ENCODE data around the gene DUSP16. TPM values are rescaled to one million over a fixed set of nuclear protein-coding genes. Genes with fewer than 3 reads are reported as not detected.

The DUSP16 gene
- total RNA-seq, 4 donors from 2014 or later, result 20.5 to 46.0 (median 35.5) TPM

DNA sequence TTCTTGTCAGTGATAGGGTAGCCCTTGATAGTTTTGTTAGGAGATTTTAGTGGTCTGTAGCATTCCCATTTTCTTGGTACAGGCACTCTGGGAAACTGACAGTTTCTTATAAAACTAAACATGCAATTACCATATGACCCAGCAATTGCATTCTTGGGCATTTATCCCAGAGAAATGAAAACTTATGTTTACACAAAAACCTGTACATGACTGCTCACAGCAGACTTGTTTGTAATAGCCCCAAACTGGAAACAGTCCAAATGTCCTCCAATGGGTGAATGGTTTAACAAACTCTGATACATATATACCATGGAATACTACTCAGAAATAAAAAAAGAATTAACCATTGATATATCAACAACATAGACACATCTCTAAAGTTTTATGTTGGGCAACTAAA lies 130.3 kb downstream of the DUSP16 start:
- intact Hi-C loops (cut with DNase I; ENCODE audit: low total_unique reads), result no loop called here
- Histone ChIP-seq H3K4me1 (no peaks in the 10 kb centered on the region), H3K27ac (no peak overlapping the region), H3K27me3 (no peaks in the 10 kb centered on the region), H3K36me3 (no peaks in the 10 kb centered on the region), H3K4me3 (no peak overlapping the region), H3K9me3 (no peaks in the 10 kb centered on the region)
- TF ChIP-seq POLR2A (IDR thresholded peaks at IDR 0.05), result no peak
- TF ChIP-seq, protein P1, sequence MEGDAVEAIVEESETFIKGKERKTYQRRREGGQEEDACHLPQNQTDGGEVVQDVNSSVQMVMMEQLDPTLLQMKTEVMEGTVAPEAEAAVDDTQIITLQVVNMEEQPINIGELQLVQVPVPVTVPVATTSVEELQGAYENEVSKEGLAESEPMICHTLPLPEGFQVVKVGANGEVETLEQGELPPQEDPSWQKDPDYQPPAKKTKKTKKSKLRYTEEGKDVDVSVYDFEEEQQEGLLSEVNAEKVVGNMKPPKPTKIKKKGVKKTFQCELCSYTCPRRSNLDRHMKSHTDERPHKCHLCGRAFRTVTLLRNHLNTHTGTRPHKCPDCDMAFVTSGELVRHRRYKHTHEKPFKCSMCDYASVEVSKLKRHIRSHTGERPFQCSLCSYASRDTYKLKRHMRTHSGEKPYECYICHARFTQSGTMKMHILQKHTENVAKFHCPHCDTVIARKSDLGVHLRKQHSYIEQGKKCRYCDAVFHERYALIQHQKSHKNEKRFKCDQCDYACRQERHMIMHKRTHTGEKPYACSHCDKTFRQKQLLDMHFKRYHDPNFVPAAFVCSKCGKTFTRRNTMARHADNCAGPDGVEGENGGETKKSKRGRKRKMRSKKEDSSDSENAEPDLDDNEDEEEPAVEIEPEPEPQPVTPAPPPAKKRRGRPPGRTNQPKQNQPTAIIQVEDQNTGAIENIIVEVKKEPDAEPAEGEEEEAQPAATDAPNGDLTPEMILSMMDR (IDR thresholded peaks at IDR 0.05), result no peak
- DNase-seq, result no peak

DNA sequence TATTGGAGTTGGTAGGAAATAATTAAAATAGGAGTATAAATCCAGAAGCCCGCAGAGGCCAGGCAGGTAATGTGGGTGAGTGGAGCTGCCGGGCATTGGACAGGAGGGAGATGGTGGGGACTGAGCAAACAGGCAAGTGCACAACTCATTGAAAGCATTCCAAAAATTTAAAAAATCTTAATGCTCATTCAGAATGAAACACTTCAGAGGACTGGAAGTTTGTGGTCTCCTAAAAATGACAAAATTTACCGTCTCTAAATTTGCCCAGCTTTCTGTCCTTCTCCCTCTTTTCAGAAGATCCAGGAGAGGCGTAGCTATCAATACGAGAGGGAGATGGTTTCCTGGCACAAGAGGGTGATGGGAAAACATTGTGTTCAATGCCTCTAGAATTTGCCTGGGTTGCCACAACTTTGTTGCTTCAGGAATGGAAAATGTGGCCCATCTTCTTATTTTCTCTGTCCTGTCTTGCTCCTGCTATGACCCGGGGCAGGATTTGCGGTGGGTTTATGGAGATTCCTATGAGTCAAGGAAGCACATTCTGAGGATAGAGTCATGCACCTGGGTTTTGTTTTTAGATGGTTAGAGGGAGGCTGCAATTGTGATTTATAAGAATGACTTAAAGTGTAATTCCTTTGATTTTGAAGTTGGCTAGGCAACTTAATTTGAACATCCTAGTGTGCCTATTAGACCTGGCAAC lies 133.6 kb downstream of the DUSP16 start:
- TF ChIP-seq POLR2A (IDR thresholded peaks at IDR 0.05), result no peak
- TF ChIP-seq, protein P1 (IDR thresholded peaks at IDR 0.05), result no peak
- no peaks in the 10 kb centered on the region for H3K27me3 ChIP-seq
- intact Hi-C loops (cut with DNase I; ENCODE audit: low total_unique reads), result no loop called here
- no peaks in the 10 kb centered on the region for H3K4me1 ChIP-seq
- no peaks in the 10 kb centered on the region for H3K9me3 ChIP-seq
- no peak for DNase-seq
- H3K27ac ChIP-seq, result no peak overlapping the region
- no peaks in the 10 kb centered on the region for H3K36me3 ChIP-seq
- no peak overlapping the region for H3K4me3 ChIP-seq

DNA sequence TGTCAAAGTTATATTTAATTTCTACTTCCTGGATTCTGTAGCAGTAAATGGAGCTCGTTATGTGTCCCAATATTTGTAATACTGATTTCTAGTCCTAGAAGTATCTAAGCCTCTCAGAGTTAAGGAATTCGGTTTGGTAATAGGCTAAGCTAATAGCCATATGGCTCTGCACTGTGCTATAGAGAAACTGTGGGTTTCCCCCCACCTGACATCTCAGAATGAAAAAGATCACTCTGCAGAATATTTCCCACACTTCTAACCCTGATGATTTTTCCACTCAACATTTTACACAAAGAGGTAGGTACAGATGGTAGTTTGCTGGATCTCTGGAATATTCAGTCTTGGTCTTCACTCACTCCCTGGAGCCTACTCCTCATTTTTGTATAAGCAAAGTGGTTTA lies 134.6 kb downstream of the DUSP16 start:
- DNase-seq, result no peak
- H3K27ac ChIP-seq, result no peak overlapping the region
- H3K9me3 ChIP-seq, result peaks cover 0 to 6% of the 10 kb centered on the region in 2 donors
- H3K36me3 ChIP-seq, result no peaks in the 10 kb centered on the region
- no peak overlapping the region for H3K4me3 ChIP-seq
- intact Hi-C loops (cut with DNase I; ENCODE audit: low total_unique reads), result no loop called here
- H3K4me1 ChIP-seq, result no peaks in the 10 kb centered on the region
- no peaks in the 10 kb centered on the region for H3K27me3 ChIP-seq
- TF ChIP-seq, protein P1 (IDR thresholded peaks at IDR 0.05), result no peak
- no peak for TF ChIP-seq POLR2A (IDR thresholded peaks at IDR 0.05)

DNA sequence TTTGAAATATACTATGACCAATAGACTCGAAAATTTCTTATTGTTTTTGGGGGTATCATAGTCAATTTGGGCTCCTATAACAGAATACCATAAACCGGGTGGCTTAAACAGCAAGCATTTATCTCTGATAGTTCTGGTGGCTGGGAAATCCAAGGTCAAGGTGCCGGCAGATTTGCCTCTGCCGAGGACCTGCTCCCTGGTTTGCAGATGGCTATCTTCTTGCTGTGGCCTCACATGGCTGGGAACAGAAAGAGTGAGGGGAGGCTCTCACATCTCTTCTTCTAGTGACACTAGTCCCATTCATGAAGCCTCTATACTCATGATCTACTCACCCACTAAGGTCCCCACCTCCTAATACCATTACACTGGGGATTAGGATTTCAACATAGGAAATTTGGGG lies 135.1 kb downstream of the DUSP16 start:
- Histone ChIP-seq H3K4me1 (no peaks in the 10 kb centered on the region), H3K9me3 (peaks cover 0 to 9% of the 10 kb centered on the region in 2 donors), H3K27me3 (no peaks in the 10 kb centered on the region), H3K4me3 (no peak overlapping the region), H3K27ac (no peak overlapping the region), H3K36me3 (no peaks in the 10 kb centered on the region)
- intact Hi-C loops (cut with DNase I; ENCODE audit: low total_unique reads), result no loop called here
- no peak for DNase-seq
- TF ChIP-seq POLR2A (IDR thresholded peaks at IDR 0.05), result no peak
- TF ChIP-seq, protein P1 (IDR thresholded peaks at IDR 0.05), result no peak

DNA sequence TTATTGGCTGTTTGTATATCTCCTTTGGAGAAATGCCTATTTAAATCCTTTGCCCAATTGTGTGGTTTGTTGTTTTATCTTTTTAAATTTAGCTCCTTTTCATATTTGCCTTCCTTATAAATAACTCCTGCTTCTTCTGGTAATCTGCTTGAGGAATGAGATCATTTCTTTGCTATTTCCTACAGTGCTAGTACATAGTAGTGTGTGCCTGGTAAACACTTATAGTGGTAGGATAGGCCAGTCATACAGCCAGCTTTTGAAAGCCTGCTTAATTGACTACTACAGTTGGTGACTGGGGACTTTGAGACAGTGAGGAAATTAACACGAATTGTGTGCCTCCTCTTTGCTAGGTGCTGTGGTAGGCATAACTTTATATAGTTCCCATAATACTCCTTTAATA lies 137.0 kb downstream of the DUSP16 start:
- Histone ChIP-seq H3K4me3 (no peak overlapping the region), H3K27me3 (no peaks in the 10 kb centered on the region), H3K36me3 (no peaks in the 10 kb centered on the region), H3K27ac (no peak overlapping the region), H3K9me3 (peaks cover 0 to 9% of the 10 kb centered on the region in 2 donors), H3K4me1 (no peaks in the 10 kb centered on the region)
- TF ChIP-seq, protein P1 (IDR thresholded peaks at IDR 0.05), result no peak
- TF ChIP-seq POLR2A (IDR thresholded peaks at IDR 0.05), result no peak
- intact Hi-C loops (cut with DNase I; ENCODE audit: low total_unique reads), result no loop called here
- no peak for DNase-seq
